GM19468 (cell line): ENCODE results near the gene LGALS1.

ENCODE experiments used
- ATAC-seq: cut with Tn5 transposase; IDR thresholded peaks from one replicate; pipeline ENCODE4 v1.9.1; 2021; ENCODE audit warnings: mild to moderate bottlenecking, moderate library complexity, moderate number of reproducible peaks; ENCODE audit not compliant: unreplicated experiment; ENCODE audit errors: extremely low read depth

LGALS1 gene

GRCh38 chr22:37674951-37675929 is at the start of gene LGALS1:
LGALS1 (plus strand) TSS chr22:37675636; CDS start chr22:37675703, 67 bp downstream.
- no peak for ATAC-seq

- no peak for ATAC-seq
Measured at GRCh38 chr22:37625737-37626136, 49.7 kb upstream of the LGALS1 start.

- no peak for ATAC-seq
Measured at GRCh38 chr22:37626144-37626543, 49.3 kb upstream of the LGALS1 start.

GRCh38 chr22:37626556-37627075 is 48.8 kb upstream of the LGALS1 start:
- ATAC-seq, result no peak

- no peak for ATAC-seq
Measured at GRCh38 chr22:37627121-37627520, 48.3 kb upstream of the LGALS1 start.

GRCh38 chr22:37627545-37627944 is 47.9 kb upstream of the LGALS1 start:
- ATAC-seq, result no peak

- ATAC-seq, result no peak
Measured at GRCh38 chr22:37628830-37629229, 46.6 kb upstream of the LGALS1 start.

GRCh38 chr22:37629928-37630327 is 45.5 kb upstream of the LGALS1 start:
- no peak for ATAC-seq

- no peak for ATAC-seq
Measured at GRCh38 chr22:37630839-37631435, 44.5 kb upstream of the LGALS1 start.

GRCh38 chr22:37631448-37632173 is 43.8 kb upstream of the LGALS1 start:
- no peak for ATAC-seq

GRCh38 chr22:37632174-37633088 is 43.0 kb upstream of the LGALS1 start:
- ATAC-seq, result no peak

- ATAC-seq, result peak; percentile 36
Measured at GRCh38 chr22:37633089-37633624, 42.3 kb upstream of the LGALS1 start.

GRCh38 chr22:37633625-37634416 is 41.6 kb upstream of the LGALS1 start:
- peak; percentile 32 for ATAC-seq

- no peak for ATAC-seq
Measured at GRCh38 chr22:37634417-37634924, 41.0 kb upstream of the LGALS1 start.

- ATAC-seq, result no peak
Measured at GRCh38 chr22:37635157-37635556, 40.3 kb upstream of the LGALS1 start.

- no peak for ATAC-seq
Measured at GRCh38 chr22:37636186-37636948, 39.1 kb upstream of the LGALS1 start.

- ATAC-seq, result no peak
Measured at GRCh38 chr22:37636949-37637273, 38.5 kb upstream of the LGALS1 start.
